Measurements from ENCODE around the gene HSF4.
"Not testable (repeated sequence)": the region's sequence is repeated elsewhere in the genome, so short reads cannot be mapped to it uniquely, and the experiment has no call there.

HSF4 gene
- total RNA-seq = 9.2 to 16.1 (median 11.8) reads per million in 3 donors

GRCh38 chr16:67164599-67165061 lies at the start of gene HSF4:
TSS of gene HSF4 (plus strand) at chr16:67164745. CDS start at chr16:67164812, 67 bp downstream.
- H3K9me3 ChIP-seq (ENCODE audit: control insufficient read depth, low read length) = no peaks in the 10 kb centered on the region
- peak within 1 kb of the TSS; percentile 44 for H3K4me3 ChIP-seq (ENCODE audit: insufficient read depth, low read depth, low read length, poor library complexity, severe bottlenecking)
- H3K36me3 ChIP-seq (ENCODE audit: control insufficient read depth, insufficient read depth, low read length) = no peaks in the 10 kb centered on the region
- no peak within 1 kb of the TSS for H3K27ac ChIP-seq (ENCODE audit: insufficient read depth, low read length, poor library complexity, severe bottlenecking)
- H3K4me1 ChIP-seq (ENCODE audit: control insufficient read depth, insufficient read depth, low read length, poor library complexity, severe bottlenecking) = peaks cover 55% of the 10 kb centered on the region
- no peak for DNase-seq
- H3K27me3 ChIP-seq (replicated peaks; ENCODE audit: control insufficient read depth, insufficient read depth, low read length, poor library complexity, severe bottlenecking) = peaks cover 41% of the 10 kb centered on the region

GRCh38 chr16:67114793-67115192 lies 49.8 kb upstream of the HSF4 start:
- no peak for DNase-seq
- no peaks in the 10 kb centered on the region for H3K27me3 ChIP-seq (replicated peaks; ENCODE audit: control insufficient read depth, insufficient read depth, low read length, poor library complexity, severe bottlenecking)
- H3K4me3 ChIP-seq (ENCODE audit: insufficient read depth, low read depth, low read length, poor library complexity, severe bottlenecking) = no peak overlapping the region
- peaks cover 10% of the 10 kb centered on the region for H3K4me1 ChIP-seq (ENCODE audit: control insufficient read depth, insufficient read depth, low read length, poor library complexity, severe bottlenecking)
- H3K27ac ChIP-seq (ENCODE audit: insufficient read depth, low read length, poor library complexity, severe bottlenecking) = no peak overlapping the region
- H3K9me3 ChIP-seq (ENCODE audit: control insufficient read depth, low read length) = no peaks in the 10 kb centered on the region
- no peaks in the 10 kb centered on the region for H3K36me3 ChIP-seq (ENCODE audit: control insufficient read depth, insufficient read depth, low read length)

DNA sequence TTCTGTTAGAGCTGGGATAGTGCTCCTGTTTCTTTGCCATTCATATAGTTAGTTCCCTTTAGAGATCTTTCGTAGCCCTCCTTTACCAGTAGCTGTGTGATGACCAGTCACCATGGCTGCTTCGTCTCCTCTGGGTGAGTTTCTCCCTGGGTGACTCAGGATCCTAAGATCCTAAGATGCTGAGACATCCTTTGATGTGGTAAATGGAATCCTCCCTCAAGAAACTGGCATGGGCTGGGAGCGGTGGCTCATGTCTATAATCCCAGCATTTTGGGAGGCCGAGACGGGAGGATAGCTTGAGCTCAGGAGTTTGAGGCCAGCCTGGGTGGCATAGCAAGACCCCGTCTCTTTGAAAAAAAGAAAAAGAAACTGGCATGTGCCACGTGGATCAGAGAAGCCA lies 48.9 kb upstream of the HSF4 start:
- no peaks in the 10 kb centered on the region for H3K27me3 ChIP-seq (replicated peaks; ENCODE audit: control insufficient read depth, insufficient read depth, low read length, poor library complexity, severe bottlenecking)
- H3K9me3 ChIP-seq (ENCODE audit: control insufficient read depth, low read length) = no peaks in the 10 kb centered on the region
- peaks cover 8% of the 10 kb centered on the region for H3K36me3 ChIP-seq (ENCODE audit: control insufficient read depth, insufficient read depth, low read length)
- peaks cover 6% of the 10 kb centered on the region for H3K4me1 ChIP-seq (ENCODE audit: control insufficient read depth, insufficient read depth, low read length, poor library complexity, severe bottlenecking)
- H3K4me3 ChIP-seq (ENCODE audit: insufficient read depth, low read depth, low read length, poor library complexity, severe bottlenecking) = no peak overlapping the region
- no peak for DNase-seq
- H3K27ac ChIP-seq (ENCODE audit: insufficient read depth, low read length, poor library complexity, severe bottlenecking) = no peak overlapping the region

- Histone ChIP-seq H3K27ac (ENCODE audit: insufficient read depth, low read length, poor library complexity, severe bottlenecking) (no peak overlapping the region), H3K27me3 (replicated peaks; ENCODE audit: control insufficient read depth, insufficient read depth, low read length, poor library complexity, severe bottlenecking) (no peaks in the 10 kb centered on the region), H3K4me1 (ENCODE audit: control insufficient read depth, insufficient read depth, low read length, poor library complexity, severe bottlenecking) (peaks cover 4% of the 10 kb centered on the region), H3K36me3 (ENCODE audit: control insufficient read depth, insufficient read depth, low read length) (peaks cover 11% of the 10 kb centered on the region), H3K9me3 (ENCODE audit: control insufficient read depth, low read length) (no peaks in the 10 kb centered on the region), H3K4me3 (ENCODE audit: insufficient read depth, low read depth, low read length, poor library complexity, severe bottlenecking) (no peak overlapping the region)
- no peak for DNase-seq
Observed at GRCh38 chr16:67116388-67117311, 47.9 kb upstream of the HSF4 start.

GRCh38 chr16:67117716-67118115 lies 46.8 kb upstream of the HSF4 start:
- no peaks in the 10 kb centered on the region for H3K27me3 ChIP-seq (replicated peaks; ENCODE audit: control insufficient read depth, insufficient read depth, low read length, poor library complexity, severe bottlenecking)
- H3K4me1 ChIP-seq (ENCODE audit: control insufficient read depth, insufficient read depth, low read length, poor library complexity, severe bottlenecking) = no peaks in the 10 kb centered on the region
- H3K27ac ChIP-seq (ENCODE audit: insufficient read depth, low read length, poor library complexity, severe bottlenecking) = no peak overlapping the region
- H3K9me3 ChIP-seq (ENCODE audit: control insufficient read depth, low read length) = no peaks in the 10 kb centered on the region
- DNase-seq = no peak
- no peak overlapping the region for H3K4me3 ChIP-seq (ENCODE audit: insufficient read depth, low read depth, low read length, poor library complexity, severe bottlenecking)
- peaks cover 14% of the 10 kb centered on the region for H3K36me3 ChIP-seq (ENCODE audit: control insufficient read depth, insufficient read depth, low read length)

DNA sequence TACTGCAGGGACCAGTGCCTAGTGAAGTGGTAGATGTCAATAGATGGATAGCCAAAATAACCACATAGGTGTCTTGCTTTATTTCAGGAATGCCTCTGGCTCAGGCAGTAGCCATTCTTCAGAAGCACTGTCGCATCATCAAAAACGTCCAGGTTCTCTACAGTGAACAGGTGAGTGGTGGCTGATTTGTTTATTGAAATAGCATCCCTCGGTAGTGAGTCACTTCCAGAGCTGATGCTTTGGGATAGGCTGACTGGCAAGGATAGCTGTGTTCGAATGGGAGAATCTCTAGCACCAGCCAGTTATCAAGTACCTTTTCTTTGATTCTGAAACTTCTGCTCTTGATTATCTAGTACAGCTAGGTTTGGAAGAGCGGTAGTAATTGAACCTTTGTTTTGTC lies 44.5 kb upstream of the HSF4 start:
- Histone ChIP-seq H3K9me3 (ENCODE audit: control insufficient read depth, low read length) (no peaks in the 10 kb centered on the region), H3K27me3 (replicated peaks; ENCODE audit: control insufficient read depth, insufficient read depth, low read length, poor library complexity, severe bottlenecking) (no peaks in the 10 kb centered on the region), H3K4me1 (ENCODE audit: control insufficient read depth, insufficient read depth, low read length, poor library complexity, severe bottlenecking) (no peaks in the 10 kb centered on the region), H3K27ac (ENCODE audit: insufficient read depth, low read length, poor library complexity, severe bottlenecking) (no peak overlapping the region), H3K36me3 (ENCODE audit: control insufficient read depth, insufficient read depth, low read length) (peaks cover 18% of the 10 kb centered on the region), H3K4me3 (ENCODE audit: insufficient read depth, low read depth, low read length, poor library complexity, severe bottlenecking) (no peak overlapping the region)
- no peak for DNase-seq

DNA sequence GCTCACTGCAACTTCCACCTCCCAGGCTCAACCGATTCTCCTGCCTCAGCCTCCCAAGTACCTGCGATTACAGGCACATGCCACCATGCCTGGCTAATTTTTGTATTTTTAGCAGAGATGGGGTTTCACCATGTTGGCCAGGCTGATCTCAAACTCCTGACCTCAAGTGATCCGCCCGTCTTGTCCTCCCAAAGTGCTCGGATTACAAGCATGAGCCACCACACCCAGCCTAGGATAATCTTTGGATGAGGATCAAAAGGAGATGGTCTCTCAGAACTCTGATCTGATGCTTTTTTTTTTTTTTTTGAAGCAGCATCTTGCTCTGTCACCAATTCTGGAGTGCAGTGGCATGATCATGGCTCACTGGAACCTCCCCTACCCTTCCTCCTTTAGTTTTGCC lies 41.7 kb upstream of the HSF4 start:
- not testable (repeated sequence) for H3K27me3 ChIP-seq (replicated peaks; ENCODE audit: control insufficient read depth, insufficient read depth, low read length, poor library complexity, severe bottlenecking); H3K4me3 ChIP-seq (ENCODE audit: insufficient read depth, low read depth, low read length, poor library complexity, severe bottlenecking); DNase-seq; H3K27ac ChIP-seq (ENCODE audit: insufficient read depth, low read length, poor library complexity, severe bottlenecking); H3K9me3 ChIP-seq (ENCODE audit: control insufficient read depth, low read length); H3K4me1 ChIP-seq (ENCODE audit: control insufficient read depth, insufficient read depth, low read length, poor library complexity, severe bottlenecking)
- peaks cover 18% of the 10 kb centered on the region for H3K36me3 ChIP-seq (ENCODE audit: control insufficient read depth, insufficient read depth, low read length)

GRCh38 chr16:67128417-67128816 lies 36.1 kb upstream of the HSF4 start:
- no peak for DNase-seq
- H3K4me1 ChIP-seq (ENCODE audit: control insufficient read depth, insufficient read depth, low read length, poor library complexity, severe bottlenecking) = no peaks in the 10 kb centered on the region
- H3K36me3 ChIP-seq (ENCODE audit: control insufficient read depth, insufficient read depth, low read length) = peaks cover 30% of the 10 kb centered on the region
- no peak overlapping the region for H3K4me3 ChIP-seq (ENCODE audit: insufficient read depth, low read depth, low read length, poor library complexity, severe bottlenecking)
- no peaks in the 10 kb centered on the region for H3K9me3 ChIP-seq (ENCODE audit: control insufficient read depth, low read length)
- H3K27me3 ChIP-seq (replicated peaks; ENCODE audit: control insufficient read depth, insufficient read depth, low read length, poor library complexity, severe bottlenecking) = no peaks in the 10 kb centered on the region
- no peak overlapping the region for H3K27ac ChIP-seq (ENCODE audit: insufficient read depth, low read length, poor library complexity, severe bottlenecking)

DNA sequence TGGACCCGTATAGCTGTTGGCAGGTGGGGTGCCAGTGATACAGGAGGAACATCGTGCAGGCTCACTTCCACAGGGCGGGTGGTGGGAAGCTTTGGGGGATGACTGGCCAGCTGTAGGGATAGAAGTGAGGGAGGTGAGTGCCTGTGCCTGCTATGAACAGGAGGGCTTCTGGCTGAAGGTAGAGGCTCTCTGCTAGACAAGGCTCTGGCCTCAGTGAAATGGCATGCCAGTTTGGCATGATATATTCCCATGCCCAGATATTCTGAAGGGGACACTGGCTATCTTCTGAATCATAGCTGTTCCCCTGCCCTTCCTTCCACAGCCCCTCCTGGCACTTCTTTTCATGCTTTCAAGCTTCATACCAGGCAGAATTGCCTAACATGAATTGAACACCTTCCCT lies 35.7 kb upstream of the HSF4 start:
- no peak for DNase-seq
- H3K9me3 ChIP-seq (ENCODE audit: control insufficient read depth, low read length) = no peaks in the 10 kb centered on the region
- H3K4me1 ChIP-seq (ENCODE audit: control insufficient read depth, insufficient read depth, low read length, poor library complexity, severe bottlenecking) = no peaks in the 10 kb centered on the region
- H3K27ac ChIP-seq (ENCODE audit: insufficient read depth, low read length, poor library complexity, severe bottlenecking) = no peak overlapping the region
- no peak overlapping the region for H3K4me3 ChIP-seq (ENCODE audit: insufficient read depth, low read depth, low read length, poor library complexity, severe bottlenecking)
- no peaks in the 10 kb centered on the region for H3K27me3 ChIP-seq (replicated peaks; ENCODE audit: control insufficient read depth, insufficient read depth, low read length, poor library complexity, severe bottlenecking)
- peaks cover 30% of the 10 kb centered on the region for H3K36me3 ChIP-seq (ENCODE audit: control insufficient read depth, insufficient read depth, low read length)

GRCh38 chr16:67129422-67129821 lies 35.1 kb upstream of the HSF4 start:
- H3K36me3 ChIP-seq (ENCODE audit: control insufficient read depth, insufficient read depth, low read length) = peaks cover 30% of the 10 kb centered on the region
- H3K27ac ChIP-seq (ENCODE audit: insufficient read depth, low read length, poor library complexity, severe bottlenecking) = no peak overlapping the region
- no peaks in the 10 kb centered on the region for H3K27me3 ChIP-seq (replicated peaks; ENCODE audit: control insufficient read depth, insufficient read depth, low read length, poor library complexity, severe bottlenecking)
- no peak for DNase-seq
- no peaks in the 10 kb centered on the region for H3K9me3 ChIP-seq (ENCODE audit: control insufficient read depth, low read length)
- H3K4me3 ChIP-seq (ENCODE audit: insufficient read depth, low read depth, low read length, poor library complexity, severe bottlenecking) = no peak overlapping the region
- H3K4me1 ChIP-seq (ENCODE audit: control insufficient read depth, insufficient read depth, low read length, poor library complexity, severe bottlenecking) = no peaks in the 10 kb centered on the region

Data from effector memory CD4-positive, alpha-beta T cell (primary cell).